H1 (cell line): Measurements from ENCODE around the gene SYNGR3.

Experiments used
- ATF2 ChIP-seq: IDR thresholded peaks from 2 replicates; pipeline ENCODE4 v1.6.1; 2012; ENCODE audit warnings: low read length, inconsistent platforms
- CBX5 ChIP-seq: fragments of 300-800, 300-1000 bp; sonication (generic); IDR thresholded peaks from 2 replicates; pipeline ENCODE4 v1.7.1; 2016; ENCODE audit warnings: antibody characterized with exemption, low read length, low read depth
- CHD2 ChIP-seq: IDR thresholded peaks from 2 replicates; pipeline ENCODE4 v1.6.1; 2012; ENCODE audit warnings: low read length, improper control_type of control experiment
- CREB1 ChIP-seq: IDR thresholded peaks from 2 replicates; pipeline ENCODE4 v1.6.1; 2012; ENCODE audit warnings: inconsistent platforms
- CTCF ChIP-seq, 3 experiments: IDR thresholded peaks; 1 replicate in 2 of 3; 2 replicates in 1 of 3; pipeline versions ENCODE4 v1.5.1 to v1.6.1; 2011; ENCODE audit warnings: low read length in 3 of 3, mild to moderate bottlenecking in 3 of 3, inconsistent platforms in 2 of 3, low read depth in 1 of 3, moderate library complexity in 1 of 3; ENCODE audit not compliant: insufficient read depth in 1 of 3; ENCODE audit errors: control extremely low read depth in 1 of 3
- EZH2 ChIP-seq: fragments of 200-600 bp; sonication (generic); IDR thresholded peaks from 2 replicates; pipeline ENCODE4 v1.7.1; 2012; ENCODE audit warnings: low read depth, mild to moderate bottlenecking, moderate library complexity, low read length, inconsistent platforms; ENCODE audit not compliant: severe bottlenecking
- POLR2A ChIP-seq, 2 experiments: IDR thresholded peaks; 1 replicate in 1 of 2; 2 replicates in 1 of 2; pipeline ENCODE4 v1.6.1; 2011; ENCODE audit warnings: low read depth in 2 of 2, low read length in 2 of 2, mild to moderate bottlenecking in 2 of 2; ENCODE audit errors: control extremely low read depth in 1 of 2
- SIRT6 ChIP-seq: IDR thresholded peaks from one replicate; pipeline ENCODE4 v1.7.1; 2012; ENCODE audit warnings: low read length, inconsistent platforms
- TAF1 ChIP-seq: IDR thresholded peaks from 2 replicates; pipeline ENCODE4 v1.6.1; 2011; ENCODE audit warnings: mild to moderate bottlenecking, low read depth, low read length
- TCF12 ChIP-seq: IDR thresholded peaks from 2 replicates; pipeline ENCODE4 v1.6.1; 2011; ENCODE audit warnings: low read depth, mild to moderate bottlenecking, low read length

- no peak for TF ChIP-seq SIRT6
- no peak for TF ChIP-seq TCF12
- no peak for TF ChIP-seq CREB1
- no peak for TF ChIP-seq POLR2A (IDR thresholded peaks at IDR 0.05; ENCODE audit: control extremely low read depth in 1 of 2, low read depth in 2 of 2, low read length in 2 of 2)
- TF ChIP-seq ATF2, result no peak
- TF ChIP-seq CTCF (IDR thresholded peaks at IDR 0.05; ENCODE audit: control extremely low read depth in 1 of 3, insufficient read depth in 1 of 3, low read depth in 1 of 3, low read length in 3 of 3), result no peak
- TF ChIP-seq CBX5, result no peak
- TF ChIP-seq CHD2, result no peak
- no peak for TF ChIP-seq EZH2
- no peak for TF ChIP-seq TAF1
Observed at GRCh38 chr16:2033057-2033908, 43.5 kb downstream of the SYNGR3 start.
